Superior temporal gyrus (tissue), 1 donor: ENCODE measurements around the gene ARGLU1.

Experiments used
- DNase-seq: peaks from one replicate; pipeline ENCODE4 v3.0.0-alpha.2; 2016; ENCODE audit errors: extremely low spot score

Gene ARGLU1

GRCh38 chr13:106586648-106587166 is 18.8 kb upstream of the ARGLU1 start:
- no peak for DNase-seq

GRCh38 chr13:106581225-106581624 is 13.3 kb upstream of the ARGLU1 start:
- no peak for DNase-seq

GRCh38 chr13:106575896-106576295 is 8.0 kb upstream of the ARGLU1 start:
- no peak for DNase-seq

GRCh38 chr13:106573868-106574267 is 5.9 kb upstream of the ARGLU1 start:
- DNase-seq = no peak

GRCh38 chr13:106573284-106573846 is 5.4 kb upstream of the ARGLU1 start:
- peak; percentile 71 for DNase-seq

- DNase-seq = no peak
These were observed 2.4 kb upstream of the ARGLU1 start for GRCh38 chr13:106570299-106570852.

- no peak for DNase-seq
These were observed 1.5 kb upstream of the ARGLU1 start for GRCh38 chr13:106569233-106570095.

- DNase-seq = no peak
These were observed 514 bp upstream of the ARGLU1 start for GRCh38 chr13:106568299-106569003.

- no peak for DNase-seq
These were observed 1.1 kb downstream of the ARGLU1 start for GRCh38 chr13:106566641-106567473.

- DNase-seq = no peak
These were observed 2.7 kb downstream of the ARGLU1 start for GRCh38 chr13:106565127-106565775.

- no peak for DNase-seq
These were observed 5.6 kb downstream of the ARGLU1 start for GRCh38 chr13:106562301-106562700.

GRCh38 chr13:106561551-106562170 is 6.3 kb downstream of the ARGLU1 start:
- DNase-seq = no peak

GRCh38 chr13:106560821-106561220 is 7.1 kb downstream of the ARGLU1 start:
- no peak for DNase-seq

- no peak for DNase-seq
These were observed 9.4 kb downstream of the ARGLU1 start for GRCh38 chr13:106558527-106558926.

GRCh38 chr13:106555631-106556328 is 12.2 kb downstream of the ARGLU1 start:
- DNase-seq = no peak

GRCh38 chr13:106551751-106552150 is 16.2 kb downstream of the ARGLU1 start:
- DNase-seq = no peak

- no peak for DNase-seq
These were observed 16.6 kb downstream of the ARGLU1 start for GRCh38 chr13:106551350-106551749.

- no peak for DNase-seq
These were observed 17.3 kb downstream of the ARGLU1 start for GRCh38 chr13:106550570-106551135.

GRCh38 chr13:106548064-106548696 is 19.8 kb downstream of the ARGLU1 start:
- DNase-seq = no peak
